ENCODE data around the gene POC5. TPM values are rescaled to one million over a fixed set of nuclear protein-coding genes. Genes with fewer than 3 reads are reported as not detected.

Gene POC5
- total RNA-seq, 4 donors from 2014 or later: 8.8 to 47.6 (median 27.8) TPM

- Histone ChIP-seq H3K27me3 (no peaks in the 10 kb centered on the region), H3K36me3 (no peaks in the 10 kb centered on the region), H3K4me1 (no peaks in the 10 kb centered on the region), H3K9me3 (no peaks in the 10 kb centered on the region), H3K4me3 (no peak overlapping the region), H3K27ac (no peak overlapping the region)
- DNase-seq: no peak
- no peak for TF ChIP-seq POLR2A (IDR thresholded peaks at IDR 0.05)
- no peak for TF ChIP-seq CTCF (IDR thresholded peaks at IDR 0.05)
- intact Hi-C loops (cut with DNase I; ENCODE audit: low total_unique reads): loop anchor here (10.0 kb wide), 1 partner anchor 452 kb away; the partner anchor contains the start of gene ANKRD31
Observed at GRCh38 chr5:75686480-75686879, 30.8 kb downstream of the POC5 start.

DNA sequence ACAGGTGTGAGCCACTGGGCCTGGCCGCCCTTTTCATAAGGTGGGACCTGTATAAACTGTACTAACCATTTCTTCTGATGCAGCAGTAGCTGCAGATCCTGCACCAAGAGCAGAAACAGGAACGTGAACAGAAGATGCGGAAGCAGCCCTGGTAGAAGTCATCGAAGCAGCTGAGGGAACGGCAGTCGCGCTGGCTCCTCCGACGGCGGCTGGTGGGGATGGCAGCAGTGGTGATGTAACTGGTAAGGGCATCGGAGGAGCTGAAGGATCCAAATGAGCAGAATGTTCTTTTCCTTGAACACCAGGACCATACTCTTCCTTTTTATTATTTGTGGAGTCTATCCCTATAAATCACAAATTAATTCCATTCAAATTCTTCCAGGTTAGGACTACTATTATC is 32.1 kb downstream of the POC5 start:
- Histone ChIP-seq H3K4me1 (no peaks in the 10 kb centered on the region), H3K9me3 (no peaks in the 10 kb centered on the region), H3K4me3 (no peak overlapping the region), H3K36me3 (no peaks in the 10 kb centered on the region), H3K27ac (no peak overlapping the region), H3K27me3 (no peaks in the 10 kb centered on the region)
- intact Hi-C loops (cut with DNase I; ENCODE audit: low total_unique reads): loop anchor here (10.0 kb wide), 1 partner anchor 450 kb away; the partner anchor contains the start of gene ANKRD31
- DNase-seq: no peak
- TF ChIP-seq CTCF (IDR thresholded peaks at IDR 0.05) (no peak), POLR2A (IDR thresholded peaks at IDR 0.05) (no peak)

GRCh38 chr5:75681125-75681830 is 36.0 kb downstream of the POC5 start:
- Histone ChIP-seq H3K4me1 (no peaks in the 10 kb centered on the region), H3K27ac (no peak overlapping the region), H3K36me3 (no peaks in the 10 kb centered on the region), H3K9me3 (no peaks in the 10 kb centered on the region), H3K4me3 (no peak overlapping the region), H3K27me3 (no peaks in the 10 kb centered on the region)
- intact Hi-C loops (cut with DNase I; ENCODE audit: low total_unique reads): loop anchor here (10.0 kb wide), 1 partner anchor 446 kb away; the partner anchor contains the start of gene ANKRD31
- DNase-seq: no peak
- TF ChIP-seq CTCF (IDR thresholded peaks at IDR 0.05) (peak; percentile 62 to 74 (median 68)), POLR2A (IDR thresholded peaks at IDR 0.05) (no peak)

- TF ChIP-seq POLR2A (IDR thresholded peaks at IDR 0.05): no peak
- TF ChIP-seq CTCF (IDR thresholded peaks at IDR 0.05): no peak
- Histone ChIP-seq H3K9me3 (no peaks in the 10 kb centered on the region), H3K4me3 (no peak overlapping the region), H3K27ac (peak overlapping the region in 1 of 2 donors; percentile 58), H3K36me3 (no peaks in the 10 kb centered on the region), H3K4me1 (no peaks in the 10 kb centered on the region), H3K27me3 (no peaks in the 10 kb centered on the region)
- intact Hi-C loops (cut with DNase I; ENCODE audit: low total_unique reads): no loop called here
- DNase-seq: no peak
Observed at GRCh38 chr5:75678155-75678554, 39.1 kb downstream of the POC5 start.

DNA sequence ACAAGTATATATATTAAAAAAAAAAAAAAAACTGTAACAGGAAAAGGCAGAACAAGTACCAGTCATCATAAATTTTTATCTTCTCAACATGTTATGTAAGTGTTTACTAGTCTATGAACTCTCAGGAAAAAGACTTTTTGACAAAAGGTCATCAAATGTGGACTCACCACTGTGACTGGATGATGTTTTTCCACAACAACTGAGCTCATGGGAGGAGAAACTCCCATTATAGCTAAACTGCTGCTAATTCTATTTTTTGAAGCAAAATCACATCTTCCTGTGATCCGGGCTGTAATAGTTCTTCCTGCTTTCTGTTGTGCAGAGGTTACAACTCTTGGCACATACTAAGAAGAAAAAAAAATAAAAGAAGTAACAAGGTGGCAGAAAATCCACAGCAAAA is 39.6 kb downstream of the POC5 start:
- intact Hi-C loops (cut with DNase I; ENCODE audit: low total_unique reads): no loop called here
- no peak overlapping the region for H3K4me3 ChIP-seq
- H3K36me3 ChIP-seq: no peaks in the 10 kb centered on the region
- TF ChIP-seq POLR2A (IDR thresholded peaks at IDR 0.05): no peak
- TF ChIP-seq CTCF (IDR thresholded peaks at IDR 0.05): no peak
- H3K9me3 ChIP-seq: no peaks in the 10 kb centered on the region
- H3K27ac ChIP-seq: peak overlapping the region in 1 of 2 donors; percentile 58
- DNase-seq: no peak
- H3K27me3 ChIP-seq: no peaks in the 10 kb centered on the region
- H3K4me1 ChIP-seq: no peaks in the 10 kb centered on the region
